Hematopoietic multipotent progenitor cell treated with erythropoietin and hydrocortisone succinate and interleukin-3 and kit ligand, for 15 days (in vitro differentiated cells): ENCODE measurements around the gene SPIB.
"Not testable (repeated sequence)": the region's sequence is repeated elsewhere in the genome, so short reads cannot be mapped to it uniquely, and the experiment has no call there.

Source experiments
- DNase-seq: peaks from one replicate; pipeline ENCODE4 v3.0.0-alpha.2; 2015; ENCODE audit warnings: low spot score

SPIB gene

GRCh38 chr19:50418176-50419021, at the start of gene SPIB:
TSS of gene SPIB (plus strand) at chr19:50418938. CDS start at chr19:50418963, 25 bp downstream.
- no peak for DNase-seq

DNA sequence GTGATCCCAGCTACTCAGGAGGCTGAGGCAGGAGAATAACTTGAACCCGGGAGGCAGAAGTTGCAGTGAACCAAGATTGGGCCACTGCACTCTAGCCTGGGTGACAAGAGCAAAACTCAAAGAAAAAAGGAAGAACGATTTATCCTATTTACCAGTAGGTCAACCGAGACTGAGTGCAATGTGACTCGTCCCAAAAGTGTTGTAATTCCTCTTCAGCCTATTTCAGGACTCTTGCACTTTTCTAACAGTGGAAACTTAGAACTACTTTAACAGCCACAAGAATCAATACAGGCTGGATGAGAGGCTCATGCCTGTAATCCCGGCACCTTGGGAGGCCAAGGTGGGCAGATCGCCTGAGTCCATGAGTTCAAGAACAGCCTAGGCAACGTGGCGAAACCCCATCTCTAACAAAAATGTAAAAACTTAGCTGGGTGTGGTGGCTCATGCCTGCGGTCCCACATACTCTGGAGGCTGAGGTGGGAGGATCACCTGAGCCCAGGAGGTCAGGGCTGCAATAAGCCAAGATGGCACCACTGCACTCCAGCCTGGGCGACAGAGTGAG, 46.7 kb upstream of the SPIB start:
- no peak for DNase-seq

DNA sequence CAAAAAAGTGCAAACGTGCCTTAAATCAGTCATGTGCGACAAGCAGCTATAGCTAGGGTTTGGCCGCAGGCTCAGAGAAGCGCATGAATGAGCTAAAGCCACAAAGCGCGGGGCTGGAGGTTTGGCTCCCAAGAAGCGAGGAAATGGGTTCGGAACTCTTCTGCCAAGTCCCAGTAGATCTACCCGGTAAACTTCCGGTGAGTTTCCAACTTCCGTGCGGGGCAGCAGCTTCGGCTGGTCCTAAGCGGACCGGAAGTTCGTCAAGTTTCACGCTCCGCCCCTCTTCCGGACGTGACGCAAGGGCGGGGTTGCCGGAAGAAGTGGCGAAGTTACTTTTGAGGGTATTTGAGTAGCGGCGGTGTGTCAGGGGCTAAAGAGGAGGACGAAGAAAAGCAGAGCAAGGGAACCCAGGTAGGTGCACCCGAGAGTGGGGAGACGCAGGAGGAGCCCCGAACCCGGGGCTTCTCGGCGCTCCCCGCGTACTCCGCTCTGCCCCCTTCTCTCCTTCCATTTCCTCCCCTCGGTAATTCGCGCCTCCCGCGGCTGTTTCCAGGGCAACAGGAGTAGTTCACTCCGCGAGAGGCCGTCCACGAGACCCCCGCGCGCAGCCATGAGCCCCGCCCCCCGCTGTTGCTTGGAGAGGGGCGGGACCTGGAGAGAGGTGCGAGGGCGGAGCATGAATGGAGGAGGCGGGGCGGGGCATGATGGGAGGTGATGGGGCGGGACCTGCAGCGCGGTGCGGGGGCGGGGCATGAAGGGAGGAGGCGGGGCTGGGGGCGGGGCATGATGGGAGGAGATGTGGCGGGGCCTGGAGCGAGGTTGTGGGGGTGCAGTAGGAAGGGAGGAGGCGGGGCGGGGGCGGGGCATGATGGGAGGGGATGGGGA, 42.3 kb upstream of the SPIB start, which contains the start of gene NR1H2:
TSS of gene NR1H2 (plus strand) at position 292 of the 885 bp plus-strand sequence. CDS start 1,149 bp downstream, outside the sequence.
- peak; percentile 98 for DNase-seq

DNA sequence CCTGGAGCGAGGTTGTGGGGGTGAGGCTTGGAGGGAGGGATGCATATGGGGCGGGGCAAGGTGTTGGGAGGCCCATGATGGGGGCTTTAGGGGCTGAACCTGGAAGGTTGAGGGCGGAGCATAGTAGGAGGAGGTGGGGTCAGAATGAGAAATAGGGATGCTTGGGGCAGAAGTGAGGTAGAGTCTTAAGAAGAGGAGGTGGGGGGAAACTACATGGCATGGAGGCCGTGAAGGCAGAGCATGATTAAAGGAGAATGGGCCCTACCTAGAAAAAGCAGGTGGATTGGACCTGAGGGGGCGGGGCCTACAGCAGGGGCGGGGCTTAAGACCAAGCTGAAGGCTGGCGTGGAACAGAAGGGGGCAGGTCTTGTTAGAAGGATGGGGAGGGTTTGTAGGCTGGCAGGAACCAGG, 41.7 kb upstream of the SPIB start:
- peak; percentile 87 for DNase-seq

DNA sequence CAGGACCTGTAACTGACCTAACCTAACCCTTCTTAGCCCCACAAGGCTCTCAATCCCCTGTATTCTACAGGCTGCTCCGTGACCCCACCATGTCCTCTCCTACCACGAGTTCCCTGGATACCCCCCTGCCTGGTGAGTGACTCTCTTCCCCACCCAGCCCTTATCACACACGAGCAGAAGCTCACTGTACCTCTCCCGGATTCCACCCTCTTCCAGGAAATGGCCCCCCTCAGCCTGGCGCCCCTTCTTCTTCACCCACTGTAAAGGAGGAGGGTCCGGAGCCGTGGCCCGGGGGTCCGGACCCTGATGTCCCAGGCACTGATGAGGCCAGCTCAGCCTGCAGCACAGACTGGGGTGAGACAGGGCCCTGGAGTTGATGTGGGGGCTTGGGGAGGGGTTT, 41.2 kb upstream of the SPIB start:
- peak; percentile 84 for DNase-seq

DNA sequence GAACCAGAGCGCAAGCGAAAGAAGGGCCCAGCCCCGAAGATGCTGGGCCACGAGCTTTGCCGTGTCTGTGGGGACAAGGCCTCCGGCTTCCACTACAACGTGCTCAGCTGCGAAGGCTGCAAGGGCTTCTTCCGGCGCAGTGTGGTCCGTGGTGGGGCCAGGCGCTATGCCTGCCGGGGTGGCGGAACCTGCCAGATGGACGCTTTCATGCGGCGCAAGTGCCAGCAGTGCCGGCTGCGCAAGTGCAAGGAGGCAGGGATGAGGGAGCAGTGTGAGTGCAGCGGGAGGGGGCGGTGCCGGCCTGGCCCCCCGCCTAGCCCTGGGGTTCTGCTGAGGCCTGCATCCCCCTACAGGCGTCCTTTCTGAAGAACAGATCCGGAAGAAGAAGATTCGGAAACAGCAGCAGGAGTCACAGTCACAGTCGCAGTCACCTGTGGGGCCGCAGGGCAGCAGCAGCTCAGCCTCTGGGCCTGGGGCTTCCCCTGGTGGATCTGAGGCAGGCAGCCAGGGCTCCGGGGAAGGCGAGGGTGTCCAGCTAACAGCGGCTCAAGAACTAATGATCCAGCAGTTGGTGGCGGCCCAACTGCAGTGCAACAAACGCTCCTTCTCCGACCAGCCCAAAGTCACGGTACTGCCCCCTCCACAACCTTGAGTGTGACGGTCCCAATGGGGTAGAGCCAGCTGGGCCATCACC, 40.4 kb upstream of the SPIB start:
- DNase-seq = no peak

DNA sequence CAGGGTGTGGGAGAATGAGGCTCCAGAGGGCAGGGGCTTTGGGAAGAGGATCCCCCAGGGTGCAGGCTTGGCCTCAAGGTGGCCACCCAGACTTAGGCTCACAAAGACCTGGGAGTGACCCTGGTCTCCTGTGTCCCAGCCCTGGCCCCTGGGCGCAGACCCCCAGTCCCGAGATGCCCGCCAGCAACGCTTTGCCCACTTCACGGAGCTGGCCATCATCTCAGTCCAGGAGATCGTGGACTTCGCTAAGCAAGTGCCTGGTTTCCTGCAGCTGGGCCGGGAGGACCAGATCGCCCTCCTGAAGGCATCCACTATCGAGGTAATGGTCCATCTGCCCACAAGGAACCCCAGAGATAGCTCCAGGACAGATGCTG, 39.9 kb upstream of the SPIB start:
- DNase-seq = no peak

GRCh38 chr19:50379602-50380001, 39.1 kb upstream of the SPIB start:
- no peak for DNase-seq

DNA sequence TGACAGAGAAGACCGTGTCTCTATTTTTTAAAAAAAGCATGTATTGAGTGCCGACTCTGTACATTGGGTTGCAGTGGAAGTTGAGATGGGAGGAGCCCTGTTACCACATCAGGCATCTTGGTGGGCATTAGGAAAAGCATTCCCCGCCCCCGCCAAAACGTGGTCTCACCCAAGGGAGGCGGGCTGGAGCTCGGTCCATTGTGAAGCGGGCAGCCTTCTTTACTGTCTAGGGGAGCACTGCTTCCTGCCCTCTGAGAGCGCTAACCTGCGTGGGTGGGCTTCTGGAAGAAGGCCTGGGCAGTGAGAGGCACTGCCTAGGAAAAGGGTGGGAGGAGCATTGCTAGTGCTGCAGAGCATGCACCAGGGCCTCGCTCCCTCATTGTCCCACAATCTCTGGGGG, 38.6 kb upstream of the SPIB start:
- no peak for DNase-seq

DNA sequence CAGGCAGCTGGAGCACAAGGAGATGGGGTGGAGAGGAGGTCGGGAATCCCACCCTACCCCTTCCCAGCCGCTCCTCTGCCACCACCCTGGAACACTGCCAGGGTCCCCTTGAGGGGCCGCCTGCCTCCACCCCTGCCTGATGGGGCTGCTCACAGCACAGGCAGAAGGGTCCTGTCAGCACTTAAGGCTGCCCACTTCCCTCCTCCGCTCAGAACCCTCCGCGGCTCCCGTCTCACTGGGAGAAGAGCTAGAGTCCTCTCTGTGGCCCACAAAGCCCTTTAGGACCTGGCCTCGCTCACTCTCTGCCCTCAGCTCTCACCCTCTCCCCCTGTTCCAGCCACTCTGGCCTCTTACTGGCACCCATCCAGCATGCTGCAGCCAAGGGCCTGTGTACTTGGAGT, 38.0 kb upstream of the SPIB start:
- no peak for DNase-seq

- no peak for DNase-seq
Observed at GRCh38 chr19:50381881-50382729, 36.6 kb upstream of the SPIB start.

- peak; percentile 20 for DNase-seq
Observed at GRCh38 chr19:50383001-50383851, 35.5 kb upstream of the SPIB start.

GRCh38 chr19:50383852-50384684, 34.7 kb upstream of the SPIB start, which contains the start of gene POLD1:
TSS of gene POLD1 (plus strand) at chr19:50384347. CDS start at chr19:50398852, 14,505 bp downstream.
- peak; percentile 100 for DNase-seq

DNA sequence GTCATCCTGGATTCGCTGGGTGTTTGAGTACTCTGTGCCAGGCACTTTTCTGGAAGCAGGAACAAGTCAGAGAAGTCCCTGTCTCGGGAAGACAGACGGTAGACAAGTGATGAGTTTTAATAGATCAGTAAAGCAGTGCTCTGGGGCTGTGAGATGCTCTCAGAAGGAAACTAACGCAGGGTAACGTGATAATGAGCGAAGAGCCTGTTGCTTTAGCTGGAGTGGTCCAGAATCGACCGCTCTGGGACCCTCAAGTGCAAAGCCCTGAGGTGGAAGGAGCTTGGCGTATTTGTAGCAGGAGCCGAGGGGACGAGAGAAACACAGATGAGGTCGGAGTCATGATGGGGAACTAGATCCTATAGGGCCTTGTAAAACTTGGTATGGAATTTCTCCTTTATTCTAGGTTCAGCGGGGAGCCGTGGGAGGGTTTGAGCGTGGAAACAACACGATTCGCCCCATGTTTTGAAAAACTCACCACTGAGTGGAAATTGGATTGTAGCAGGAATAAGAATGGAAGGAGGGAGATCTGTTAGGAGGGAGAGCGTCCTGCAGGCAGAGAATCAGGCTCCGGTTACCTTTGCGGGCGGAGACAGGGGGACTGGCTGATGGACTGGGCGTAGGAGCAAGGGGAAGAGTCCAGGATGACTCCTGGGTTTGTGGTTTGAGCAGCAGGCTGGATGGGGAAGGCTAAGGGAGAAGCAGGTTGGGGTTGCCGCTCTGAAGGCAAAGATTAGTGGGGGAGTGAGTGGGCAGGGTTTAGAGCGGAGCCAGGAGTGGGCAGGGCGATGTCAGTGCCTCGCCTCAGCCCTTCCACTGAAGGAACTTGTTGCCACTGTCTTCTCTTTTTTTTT, 33.8 kb upstream of the SPIB start:
- DNase-seq = peak; percentile 39

DNA sequence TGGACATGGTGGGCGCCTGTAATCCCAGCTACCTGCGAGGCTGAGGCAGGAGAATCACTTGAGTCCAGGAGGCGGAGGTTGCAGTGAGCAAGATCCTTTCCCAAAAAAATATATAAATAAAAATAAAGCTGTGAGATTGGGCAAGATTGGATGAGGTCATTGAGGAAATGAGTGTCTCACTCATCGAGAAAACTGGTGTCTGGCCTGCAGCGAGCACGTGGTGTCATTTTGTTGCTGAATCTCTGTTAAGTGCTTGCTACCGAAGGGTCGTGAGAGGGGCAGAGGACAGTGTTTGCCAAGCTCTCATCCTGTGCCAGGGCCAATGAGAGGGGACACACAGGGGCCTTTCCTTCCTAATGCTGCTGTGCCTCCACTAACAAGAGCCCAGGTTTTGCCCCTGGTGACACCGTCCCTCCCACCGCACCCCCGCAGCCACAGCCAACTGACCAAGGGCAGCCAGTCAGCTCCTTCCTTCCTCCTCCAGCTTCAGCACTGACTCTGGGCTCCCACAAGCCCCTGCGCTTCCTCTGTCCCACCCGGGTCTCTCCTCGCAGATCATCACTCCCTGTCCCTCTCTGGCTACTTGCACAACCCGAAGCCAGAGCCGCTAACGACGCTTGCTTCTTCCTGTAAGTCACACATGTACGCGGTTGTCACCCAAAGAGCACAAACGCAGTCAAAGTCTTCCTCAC, 31.4 kb upstream of the SPIB start:
- DNase-seq = no peak

GRCh38 chr19:50387868-50388245, 30.9 kb upstream of the SPIB start:
- no peak for DNase-seq

- DNase-seq = not testable (repeated sequence)
Observed at GRCh38 chr19:50390295-50390694, 28.4 kb upstream of the SPIB start.
